ENCODE measurements around the gene AGER. TPM values are rescaled to one million over a fixed set of nuclear protein-coding genes. Genes with fewer than 3 reads are reported as not detected.

The AGER gene
- 1 to 10 TPM; 5.3 to 8.1 (median 6.3) TPM for total RNA-seq
- long read RNA-seq, donor 1: 0 reads
- long read RNA-seq, donor 2: 0 reads

GRCh38 chr6:32184084-32184640, at the start of gene AGER:
AGER (minus strand) TSS chr6:32184253; CDS start chr6:32184222, 31 bp downstream.
- DNase-seq (no peak), ATAC-seq (no peak)
- Histone ChIP-seq H3K9me3 (no peaks in the 10 kb centered on the region), H3K4me3 (no peak within 1 kb of the TSS), H3K4me1 (ENCODE audit: low read depth) (peaks cover 31% of the 10 kb centered on the region), H3K36me3 (ENCODE audit: low read depth) (no peaks in the 10 kb centered on the region)
- TF ChIP-seq CTCF (IDR thresholded peaks at IDR 0.05): no peak
- intact Hi-C loops (cut with DNase I, micrococcal nuclease): no loop called here

DNA sequence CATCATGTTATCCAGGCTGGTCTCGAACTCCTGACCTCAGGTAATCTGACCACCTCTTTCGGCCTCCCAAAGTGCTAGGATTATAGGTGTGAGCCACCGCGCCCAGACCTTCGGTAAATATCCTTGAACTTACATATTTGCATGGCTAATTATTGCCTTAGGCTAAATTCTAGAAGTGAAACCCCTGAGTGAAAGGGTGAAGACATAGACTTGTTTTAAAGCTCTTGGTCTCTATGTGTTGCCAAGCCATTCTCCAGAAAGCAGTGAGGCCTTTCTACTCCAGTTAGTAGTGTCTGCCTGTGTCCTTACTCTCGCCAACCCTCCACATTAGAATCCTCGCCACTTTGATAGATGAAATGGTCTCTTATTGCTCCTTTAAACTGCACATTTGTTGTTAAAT, 42.4 kb upstream of the AGER start:
- TF ChIP-seq CTCF (IDR thresholded peaks at IDR 0.05): no peak
- Histone ChIP-seq H3K9me3 (no peaks in the 10 kb centered on the region), H3K4me3 (no peak overlapping the region), H3K4me1 (ENCODE audit: low read depth) (no peaks in the 10 kb centered on the region), H3K36me3 (ENCODE audit: low read depth) (no peaks in the 10 kb centered on the region)
- ATAC-seq (no peak), DNase-seq (no peak)
- intact Hi-C loops (cut with DNase I, micrococcal nuclease): no loop called here

- DNase-seq: no peak
- Histone ChIP-seq H3K4me1 (ENCODE audit: low read depth) (no peaks in the 10 kb centered on the region), H3K36me3 (ENCODE audit: low read depth) (no peaks in the 10 kb centered on the region), H3K9me3 (no peaks in the 10 kb centered on the region), H3K4me3 (no peak overlapping the region)
- intact Hi-C loops (cut with DNase I, micrococcal nuclease): no loop called here
- ATAC-seq: no peak
- no peak for TF ChIP-seq CTCF (IDR thresholded peaks at IDR 0.05)
Observed at GRCh38 chr6:32224696-32225095, 40.6 kb upstream of the AGER start.

- Histone ChIP-seq H3K36me3 (ENCODE audit: low read depth) (no peaks in the 10 kb centered on the region), H3K4me1 (ENCODE audit: low read depth) (no peaks in the 10 kb centered on the region), H3K4me3 (no peak within 1 kb of the TSS), H3K9me3 (no peaks in the 10 kb centered on the region)
- TF ChIP-seq CTCF (IDR thresholded peaks at IDR 0.05): no peak
- DNase-seq (no peak), ATAC-seq (no peak)
- intact Hi-C loops (cut with DNase I, micrococcal nuclease): no loop called here
Observed at GRCh38 chr6:32223258-32224235, 39.5 kb upstream of the AGER start, which contains the start of gene NOTCH4. NOTCH4 (minus strand) TSS chr6:32224067; CDS start chr6:32223928, 139 bp downstream.

DNA sequence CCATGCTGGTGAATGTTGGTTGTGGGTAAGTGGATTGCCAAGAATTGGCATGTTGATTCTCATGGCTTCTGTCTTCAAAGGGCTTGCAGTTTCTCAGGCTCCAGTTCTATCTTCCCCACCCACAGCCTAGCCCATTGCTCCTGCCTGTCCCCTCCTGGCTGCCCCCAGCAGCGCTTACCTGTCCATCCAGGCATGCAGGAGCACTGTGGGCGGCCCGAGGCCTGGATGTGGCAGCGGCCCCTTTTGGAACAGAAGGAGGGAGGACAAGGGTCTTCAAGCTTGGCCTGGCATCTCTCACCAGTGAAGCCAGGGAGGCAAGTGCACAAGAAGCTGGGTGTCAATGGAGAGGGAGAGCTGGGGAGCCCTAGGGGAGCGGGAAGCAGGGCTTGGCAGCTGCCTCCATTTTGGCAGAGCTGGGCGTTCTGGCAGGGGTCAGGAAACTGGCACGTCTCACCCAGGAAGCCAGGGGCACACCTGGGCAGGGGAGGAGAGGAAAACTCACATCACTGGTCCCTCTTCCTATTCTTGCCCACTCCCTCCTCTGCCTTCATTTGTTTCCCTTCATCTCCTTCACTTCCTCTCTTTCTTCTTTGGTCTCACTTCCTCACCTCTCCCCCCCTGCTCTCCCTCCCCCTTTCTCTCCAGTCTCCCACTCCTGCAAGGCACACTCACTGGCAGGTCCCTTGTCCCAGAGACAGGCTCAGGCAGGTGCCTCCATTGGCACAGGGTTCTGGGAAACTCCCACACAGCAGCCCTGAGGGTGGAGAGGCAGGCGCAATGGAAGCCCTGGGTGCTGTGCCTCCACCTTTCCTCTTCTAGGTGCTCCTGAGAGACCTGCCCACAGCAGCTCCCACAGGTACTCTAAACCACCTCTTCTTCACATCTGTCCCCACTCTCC, 38.5 kb upstream of the AGER start:
- no peaks in the 10 kb centered on the region for H3K4me1 ChIP-seq (ENCODE audit: low read depth)
- intact Hi-C loops (cut with DNase I, micrococcal nuclease): no loop called here
- ATAC-seq (no peak), DNase-seq (no peak)
- TF ChIP-seq CTCF (IDR thresholded peaks at IDR 0.05): no peak
- no peaks in the 10 kb centered on the region for H3K36me3 ChIP-seq (ENCODE audit: low read depth)
- H3K4me3 ChIP-seq: no peak overlapping the region
- H3K9me3 ChIP-seq: no peaks in the 10 kb centered on the region
